Glutamatergic neuron (in vitro differentiated cells): ENCODE results near the gene SDF4. TPM values are rescaled to one million over a fixed set of nuclear protein-coding genes. Genes with fewer than 3 reads are reported as not detected.

Source experiments
- DNase-seq: peaks from one replicate; pipeline ENCODE4 v3.0.0; 2022
- H3K27ac Mint-ChIP-seq: one replicate; pipeline ENCODE4 v1.8.0; 2020; ENCODE audit warnings: mild to moderate bottlenecking, mixed read lengths, inconsistent platforms; ENCODE audit not compliant: unreplicated experiment
- H3K27me3 Mint-ChIP-seq: one replicate; pipeline ENCODE4 v1.8.0; 2020; ENCODE audit warnings: mild to moderate bottlenecking, moderate library complexity, mixed read lengths, inconsistent platforms; ENCODE audit not compliant: unreplicated experiment
- H3K36me3 Mint-ChIP-seq: one replicate; pipeline ENCODE4 v1.8.0; 2020; ENCODE audit warnings: mild to moderate bottlenecking, mixed read lengths, inconsistent platforms; ENCODE audit not compliant: unreplicated experiment
- H3K4me1 Mint-ChIP-seq: one replicate; pipeline ENCODE4 v1.8.0; 2020; ENCODE audit warnings: mild to moderate bottlenecking, low read depth, mixed read lengths, inconsistent platforms; ENCODE audit not compliant: unreplicated experiment
- H3K4me3 Mint-ChIP-seq: one replicate; pipeline ENCODE4 v1.8.0; 2020; ENCODE audit warnings: mild to moderate bottlenecking, mixed read lengths, inconsistent platforms; ENCODE audit not compliant: unreplicated experiment
- H3K9me3 Mint-ChIP-seq: one replicate; pipeline ENCODE4 v1.8.0; 2020; ENCODE audit warnings: mild to moderate bottlenecking, moderate library complexity, mixed read lengths, inconsistent platforms; ENCODE audit not compliant: unreplicated experiment
- total RNA-seq: library from RNA; stranded (reverse); fragmentation: NEBNext Ultra II Directional; extraction: Animal tissue kit (Norgen Biotek cat#: 25700); gene quantifications from one replicate; pipeline ENCODE4 v1.2.1, GENCODE V29; 2021; ENCODE audit not compliant: unreplicated experiment
- TF ChIP-seq, protein P1 (sequence below): fragments of 200-600 bp; sonication (generic); IDR thresholded peaks from one replicate; pipeline ENCODE4 v1.5.0; 2021; ENCODE audit not compliant: partially characterized antibody, unreplicated experiment

Gene SDF4
- total RNA-seq, 1 donor from 2014 or later = 89.2 TPM

GRCh38 chr1:1225238-1225845, 6.5 kb downstream of the SDF4 start:
- Mint-ChIP-seq H3K4me3 (no peak overlapping the region), H3K4me1 (peaks cover 6% of the 10 kb centered on the region), H3K27ac (no peak overlapping the region), H3K27me3 (peaks cover 17% of the 10 kb centered on the region), H3K9me3 (peaks cover 6% of the 10 kb centered on the region), H3K36me3 (peaks cover 6% of the 10 kb centered on the region)
- no peak for DNase-seq
- TF ChIP-seq, protein P1, sequence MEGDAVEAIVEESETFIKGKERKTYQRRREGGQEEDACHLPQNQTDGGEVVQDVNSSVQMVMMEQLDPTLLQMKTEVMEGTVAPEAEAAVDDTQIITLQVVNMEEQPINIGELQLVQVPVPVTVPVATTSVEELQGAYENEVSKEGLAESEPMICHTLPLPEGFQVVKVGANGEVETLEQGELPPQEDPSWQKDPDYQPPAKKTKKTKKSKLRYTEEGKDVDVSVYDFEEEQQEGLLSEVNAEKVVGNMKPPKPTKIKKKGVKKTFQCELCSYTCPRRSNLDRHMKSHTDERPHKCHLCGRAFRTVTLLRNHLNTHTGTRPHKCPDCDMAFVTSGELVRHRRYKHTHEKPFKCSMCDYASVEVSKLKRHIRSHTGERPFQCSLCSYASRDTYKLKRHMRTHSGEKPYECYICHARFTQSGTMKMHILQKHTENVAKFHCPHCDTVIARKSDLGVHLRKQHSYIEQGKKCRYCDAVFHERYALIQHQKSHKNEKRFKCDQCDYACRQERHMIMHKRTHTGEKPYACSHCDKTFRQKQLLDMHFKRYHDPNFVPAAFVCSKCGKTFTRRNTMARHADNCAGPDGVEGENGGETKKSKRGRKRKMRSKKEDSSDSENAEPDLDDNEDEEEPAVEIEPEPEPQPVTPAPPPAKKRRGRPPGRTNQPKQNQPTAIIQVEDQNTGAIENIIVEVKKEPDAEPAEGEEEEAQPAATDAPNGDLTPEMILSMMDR = no peak

DNA sequence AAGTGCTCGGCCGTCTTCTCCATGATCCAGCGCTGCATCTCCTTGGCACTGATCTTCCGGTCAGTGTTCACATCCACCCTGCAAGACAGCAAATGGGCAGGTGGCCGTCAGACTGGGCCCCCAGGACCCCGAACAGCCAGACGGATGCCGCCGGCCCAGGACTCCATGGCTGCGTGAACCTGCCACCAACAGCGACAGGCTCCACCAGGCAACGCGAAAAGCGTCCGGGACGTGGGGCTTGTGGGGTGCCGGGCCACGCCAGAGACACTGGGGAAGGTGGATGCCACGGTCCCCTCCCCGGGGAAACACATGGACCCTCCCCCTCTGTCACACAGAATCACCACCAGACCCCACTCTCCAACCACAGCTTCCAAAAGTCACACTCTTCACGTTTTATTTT, 7.9 kb downstream of the SDF4 start:
- H3K9me3 Mint-ChIP-seq = no peaks in the 10 kb centered on the region
- DNase-seq = no peak
- peaks cover 11% of the 10 kb centered on the region for H3K27me3 Mint-ChIP-seq
- TF ChIP-seq, protein P1 = no peak
- no peak overlapping the region for H3K27ac Mint-ChIP-seq
- peaks cover 6% of the 10 kb centered on the region for H3K36me3 Mint-ChIP-seq
- no peaks in the 10 kb centered on the region for H3K4me1 Mint-ChIP-seq
- H3K4me3 Mint-ChIP-seq = no peak overlapping the region

- no peak for DNase-seq
- H3K27ac Mint-ChIP-seq = peak overlapping the region; percentile 48
- TF ChIP-seq, protein P1 = no peak
- no peaks in the 10 kb centered on the region for H3K9me3 Mint-ChIP-seq
- peaks cover 6% of the 10 kb centered on the region for H3K36me3 Mint-ChIP-seq
- peaks cover 12% of the 10 kb centered on the region for H3K27me3 Mint-ChIP-seq
- H3K4me3 Mint-ChIP-seq = peak overlapping the region; percentile 40
- no peaks in the 10 kb centered on the region for H3K4me1 Mint-ChIP-seq
Observed at GRCh38 chr1:1223321-1223720, 8.5 kb downstream of the SDF4 start.

GRCh38 chr1:1222575-1223225, 9.1 kb downstream of the SDF4 start:
- peaks cover 12% of the 10 kb centered on the region for H3K27me3 Mint-ChIP-seq
- H3K9me3 Mint-ChIP-seq = no peaks in the 10 kb centered on the region
- no peak overlapping the region for H3K4me3 Mint-ChIP-seq
- TF ChIP-seq, protein P1 = no peak
- H3K4me1 Mint-ChIP-seq = no peaks in the 10 kb centered on the region
- no peak for DNase-seq
- H3K27ac Mint-ChIP-seq = no peak overlapping the region
- peaks cover 6% of the 10 kb centered on the region for H3K36me3 Mint-ChIP-seq

- no peak overlapping the region for H3K27ac Mint-ChIP-seq
- DNase-seq = no peak
- peaks cover 6% of the 10 kb centered on the region for H3K36me3 Mint-ChIP-seq
- no peaks in the 10 kb centered on the region for H3K9me3 Mint-ChIP-seq
- H3K27me3 Mint-ChIP-seq = peaks cover 12% of the 10 kb centered on the region
- H3K4me1 Mint-ChIP-seq = no peaks in the 10 kb centered on the region
- H3K4me3 Mint-ChIP-seq = no peak overlapping the region
- TF ChIP-seq, protein P1 = no peak
Observed at GRCh38 chr1:1221887-1222574, 9.8 kb downstream of the SDF4 start.
